ENCODE data around the gene AKR7A2.

AKR7A2 gene

DNA sequence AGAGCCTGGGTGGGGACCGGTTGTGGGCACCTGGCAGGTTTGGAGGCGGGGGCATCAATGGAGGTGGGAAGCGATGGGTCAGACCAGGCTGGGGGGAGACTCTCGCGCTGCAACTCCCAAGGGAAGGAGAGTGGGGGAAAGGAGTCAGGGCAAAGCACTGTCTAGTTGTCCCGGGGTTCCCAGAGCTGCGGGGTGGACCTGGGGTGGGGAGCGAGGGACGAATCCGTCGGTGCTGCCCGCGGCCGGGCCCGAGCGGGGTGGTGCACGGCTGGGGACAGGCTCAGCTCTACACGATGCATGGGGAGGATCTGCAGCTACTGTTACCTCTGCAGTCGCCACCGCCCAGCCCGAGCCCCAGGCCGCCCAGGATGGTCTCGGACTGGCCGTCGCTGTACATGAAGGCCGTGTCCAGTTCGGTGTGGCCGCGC is 427 bp downstream of the AKR7A2 start:
- Histone ChIP-seq H3F3A (ENCODE audit: control insufficient read depth, insufficient read depth) (peaks cover 30% of the 10 kb centered on the region), H3K4me2 (ENCODE audit: low read length) (peak overlapping the region; percentile 93), H3K9me3 (ENCODE audit: control insufficient read depth, insufficient read depth, low read length) (no peaks in the 10 kb centered on the region), H3K9me2 (replicated peaks; ENCODE audit: control insufficient read depth, low read length) (no peaks in the 10 kb centered on the region), H3K27me3 (ENCODE audit: control insufficient read depth, low read length) (no peaks in the 10 kb centered on the region), H3K79me2 (ENCODE audit: control insufficient read depth, low read length) (peaks cover 25% of the 10 kb centered on the region), H4K20me1 (ENCODE audit: control insufficient read depth, insufficient read depth, low read depth, low read length) (no peaks in the 10 kb centered on the region), H3K27ac (ENCODE audit: low read depth, low read length) (peak overlapping the region; percentile 27; the same call in 1 of the 2 replicates), H3K4me1 (ENCODE audit: control insufficient read depth, low read length) (peaks cover 52% of the 10 kb centered on the region), H3K36me3 (ENCODE audit: control insufficient read depth, low read length) (peaks cover 24% of the 10 kb centered on the region), H3K4me3 (ENCODE audit: low read length) (peak overlapping the region; percentile 94)
- TF ChIP-seq, protein P1, sequence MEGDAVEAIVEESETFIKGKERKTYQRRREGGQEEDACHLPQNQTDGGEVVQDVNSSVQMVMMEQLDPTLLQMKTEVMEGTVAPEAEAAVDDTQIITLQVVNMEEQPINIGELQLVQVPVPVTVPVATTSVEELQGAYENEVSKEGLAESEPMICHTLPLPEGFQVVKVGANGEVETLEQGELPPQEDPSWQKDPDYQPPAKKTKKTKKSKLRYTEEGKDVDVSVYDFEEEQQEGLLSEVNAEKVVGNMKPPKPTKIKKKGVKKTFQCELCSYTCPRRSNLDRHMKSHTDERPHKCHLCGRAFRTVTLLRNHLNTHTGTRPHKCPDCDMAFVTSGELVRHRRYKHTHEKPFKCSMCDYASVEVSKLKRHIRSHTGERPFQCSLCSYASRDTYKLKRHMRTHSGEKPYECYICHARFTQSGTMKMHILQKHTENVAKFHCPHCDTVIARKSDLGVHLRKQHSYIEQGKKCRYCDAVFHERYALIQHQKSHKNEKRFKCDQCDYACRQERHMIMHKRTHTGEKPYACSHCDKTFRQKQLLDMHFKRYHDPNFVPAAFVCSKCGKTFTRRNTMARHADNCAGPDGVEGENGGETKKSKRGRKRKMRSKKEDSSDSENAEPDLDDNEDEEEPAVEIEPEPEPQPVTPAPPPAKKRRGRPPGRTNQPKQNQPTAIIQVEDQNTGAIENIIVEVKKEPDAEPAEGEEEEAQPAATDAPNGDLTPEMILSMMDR (IDR thresholded peaks at IDR 0.05; ENCODE audit: low read depth, low read length, poor library complexity, severe bottlenecking), result no peak
- no peak for TF ChIP-seq EZH2phosphoT487 (IDR thresholded peaks at IDR 0.05; ENCODE audit: borderline replicate concordance, low read length)

DNA sequence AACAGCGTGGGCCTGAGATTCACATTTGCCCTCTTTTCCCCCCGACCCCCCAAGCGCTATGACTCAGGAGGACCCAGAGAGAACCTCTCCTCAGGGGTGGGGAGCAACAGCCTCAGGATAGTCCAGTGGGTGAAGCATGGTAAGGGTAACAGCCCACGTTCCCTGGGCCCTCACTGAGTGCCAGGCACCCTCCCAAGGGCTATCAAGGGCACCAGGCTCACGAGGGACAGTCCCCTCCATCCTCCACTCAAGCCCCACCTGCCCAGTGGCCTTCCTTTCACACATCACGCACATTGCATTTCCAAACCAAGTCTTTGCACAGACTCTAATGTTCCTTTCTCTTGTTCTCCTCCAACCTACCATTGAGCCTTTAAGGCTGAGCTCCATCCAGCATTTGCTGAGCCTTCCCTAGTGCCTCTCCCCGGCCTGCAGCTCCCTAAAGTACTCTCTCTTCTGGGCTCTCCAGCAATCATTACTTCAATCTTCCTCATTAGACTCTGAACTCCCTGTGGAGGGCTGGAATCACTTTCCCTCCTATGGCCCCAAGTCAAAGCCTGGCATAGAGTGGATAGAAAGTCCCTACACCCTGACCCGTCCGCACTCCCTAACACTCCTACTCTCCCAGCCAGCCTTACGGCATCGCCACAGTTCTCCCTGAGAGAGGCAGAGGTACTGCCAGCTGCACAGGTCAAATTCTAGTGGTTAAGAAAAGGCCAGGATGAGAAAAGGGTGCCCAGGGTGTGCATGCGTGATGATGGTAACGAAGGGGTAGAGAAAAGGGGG is 1.0 kb downstream of the AKR7A2 start:
- Histone ChIP-seq H3K36me3 (ENCODE audit: control insufficient read depth, low read length) (peaks cover 30% of the 10 kb centered on the region), H3K27me3 (ENCODE audit: control insufficient read depth, low read length) (no peaks in the 10 kb centered on the region), H3K79me2 (ENCODE audit: control insufficient read depth, low read length) (peaks cover 25% of the 10 kb centered on the region), H3K4me2 (ENCODE audit: low read length) (peak overlapping the region; percentile 93), H3F3A (ENCODE audit: control insufficient read depth, insufficient read depth) (peaks cover 27% of the 10 kb centered on the region), H3K27ac (ENCODE audit: low read depth, low read length) (no peak overlapping the region), H3K9me2 (replicated peaks; ENCODE audit: control insufficient read depth, low read length) (no peaks in the 10 kb centered on the region), H3K4me1 (ENCODE audit: control insufficient read depth, low read length) (peaks cover 46% of the 10 kb centered on the region), H3K9me3 (ENCODE audit: control insufficient read depth, insufficient read depth, low read length) (no peaks in the 10 kb centered on the region), H3K4me3 (ENCODE audit: low read length) (peak overlapping the region; percentile 94), H4K20me1 (ENCODE audit: control insufficient read depth, insufficient read depth, low read depth, low read length) (no peaks in the 10 kb centered on the region)
- no peak for TF ChIP-seq EZH2phosphoT487 (IDR thresholded peaks at IDR 0.05; ENCODE audit: borderline replicate concordance, low read length)
- TF ChIP-seq, protein P1 (IDR thresholded peaks at IDR 0.05; ENCODE audit: low read depth, low read length, poor library complexity, severe bottlenecking), result no peak

DNA sequence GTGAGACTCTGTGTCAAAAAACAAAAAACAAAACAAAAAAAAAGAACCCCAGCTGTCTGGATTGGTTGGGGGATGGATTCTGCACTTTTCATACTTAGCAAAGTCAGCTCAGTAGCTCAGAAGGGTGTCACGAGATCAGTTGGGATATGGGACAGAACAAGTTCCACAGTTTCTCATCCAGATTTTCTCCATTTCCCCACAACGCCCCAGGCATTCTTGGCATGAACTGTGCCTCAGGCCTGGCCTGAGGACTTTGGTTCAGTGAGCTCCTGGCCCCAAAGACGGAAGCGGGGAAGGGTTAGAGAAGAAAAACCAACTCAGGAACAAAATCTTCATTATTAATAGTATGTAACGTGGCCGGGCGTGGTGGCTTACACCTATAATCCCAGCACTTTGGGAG is 1.9 kb downstream of the AKR7A2 start:
- no peak overlapping the region for H3K4me3 ChIP-seq (ENCODE audit: low read length)
- H3K9me2 ChIP-seq (replicated peaks; ENCODE audit: control insufficient read depth, low read length), result no peaks in the 10 kb centered on the region
- no peak for TF ChIP-seq EZH2phosphoT487 (IDR thresholded peaks at IDR 0.05; ENCODE audit: borderline replicate concordance, low read length)
- TF ChIP-seq, protein P1 (IDR thresholded peaks at IDR 0.05; ENCODE audit: low read depth, low read length, poor library complexity, severe bottlenecking), result no peak
- H3K36me3 ChIP-seq (ENCODE audit: control insufficient read depth, low read length), result peaks cover 38% of the 10 kb centered on the region
- no peak overlapping the region; the same call in 1 of the 2 replicates for H3K4me2 ChIP-seq (ENCODE audit: low read length)
- H3K4me1 ChIP-seq (ENCODE audit: control insufficient read depth, low read length), result peaks cover 37% of the 10 kb centered on the region
- no peak overlapping the region for H3K27ac ChIP-seq (ENCODE audit: low read depth, low read length)
- no peaks in the 10 kb centered on the region for H4K20me1 ChIP-seq (ENCODE audit: control insufficient read depth, insufficient read depth, low read depth, low read length)
- peaks cover 23% of the 10 kb centered on the region for H3F3A ChIP-seq (ENCODE audit: control insufficient read depth, insufficient read depth)
- H3K79me2 ChIP-seq (ENCODE audit: control insufficient read depth, low read length), result peaks cover 25% of the 10 kb centered on the region
- H3K27me3 ChIP-seq (ENCODE audit: control insufficient read depth, low read length), result no peaks in the 10 kb centered on the region
- H3K9me3 ChIP-seq (ENCODE audit: control insufficient read depth, insufficient read depth, low read length), result no peaks in the 10 kb centered on the region

All from DOHH2 (cell line).